Neutrophil (primary cell): Measurements from ENCODE around the gene ZNF66.
"Not testable (repeated sequence)": the region's sequence is repeated elsewhere in the genome, so short reads cannot be mapped to it uniquely, and the experiment has no call there.

ENCODE experiments used
- H3K27ac ChIP-seq: fragments of 200-600 bp; sonication (generic); 2 replicates; pipeline ENCODE4 v1.5.1; 2016; ENCODE audit warnings: mild to moderate bottlenecking, moderate library complexity
- H3K27me3 ChIP-seq: fragments of 200-600 bp; sonication (generic); 2 replicates; pipeline ENCODE4 v1.6.0; 2016; ENCODE audit warnings: mild to moderate bottlenecking
- H3K36me3 ChIP-seq: fragments of 200-600 bp; sonication (generic); 2 replicates; pipeline ENCODE4 v1.5.1; 2017
- H3K4me1 ChIP-seq, 2 experiments: fragments of 200-600 bp in 1 of 2; sonication (generic) in 1 of 2; 1 replicate in 1 of 2; 2 replicates in 1 of 2; pipeline versions ENCODE4 v1.5.1 to v1.6.1; 2013 to 2016; ENCODE audit warnings: low read depth in 1 of 2, low read length in 1 of 2, mild to moderate bottlenecking in 1 of 2, moderate library complexity in 1 of 2; ENCODE audit not compliant: control insufficient read depth in 1 of 2, insufficient read depth in 1 of 2
- H3K4me3 ChIP-seq, 2 experiments: fragments of 200-600 bp in 1 of 2; sonication (generic) in 1 of 2; 1 replicate in 1 of 2; 2 replicates in 1 of 2; pipeline ENCODE4 v1.5.1; 2013 to 2016; ENCODE audit warnings: low read depth in 1 of 2, low read length in 1 of 2, mild to moderate bottlenecking in 1 of 2, moderate library complexity in 1 of 2
- H3K9me3 ChIP-seq: fragments of 200-600 bp; sonication (generic); 2 replicates; pipeline ENCODE4 v1.5.1; 2016
- TF ChIP-seq, protein P1 (sequence below): fragments of 200-600 bp; sonication (generic); IDR thresholded peaks from 2 replicates; pipeline ENCODE4 v1.5.1; 2016; ENCODE audit warnings: antibody characterized with exemption

ZNF66 gene

DNA sequence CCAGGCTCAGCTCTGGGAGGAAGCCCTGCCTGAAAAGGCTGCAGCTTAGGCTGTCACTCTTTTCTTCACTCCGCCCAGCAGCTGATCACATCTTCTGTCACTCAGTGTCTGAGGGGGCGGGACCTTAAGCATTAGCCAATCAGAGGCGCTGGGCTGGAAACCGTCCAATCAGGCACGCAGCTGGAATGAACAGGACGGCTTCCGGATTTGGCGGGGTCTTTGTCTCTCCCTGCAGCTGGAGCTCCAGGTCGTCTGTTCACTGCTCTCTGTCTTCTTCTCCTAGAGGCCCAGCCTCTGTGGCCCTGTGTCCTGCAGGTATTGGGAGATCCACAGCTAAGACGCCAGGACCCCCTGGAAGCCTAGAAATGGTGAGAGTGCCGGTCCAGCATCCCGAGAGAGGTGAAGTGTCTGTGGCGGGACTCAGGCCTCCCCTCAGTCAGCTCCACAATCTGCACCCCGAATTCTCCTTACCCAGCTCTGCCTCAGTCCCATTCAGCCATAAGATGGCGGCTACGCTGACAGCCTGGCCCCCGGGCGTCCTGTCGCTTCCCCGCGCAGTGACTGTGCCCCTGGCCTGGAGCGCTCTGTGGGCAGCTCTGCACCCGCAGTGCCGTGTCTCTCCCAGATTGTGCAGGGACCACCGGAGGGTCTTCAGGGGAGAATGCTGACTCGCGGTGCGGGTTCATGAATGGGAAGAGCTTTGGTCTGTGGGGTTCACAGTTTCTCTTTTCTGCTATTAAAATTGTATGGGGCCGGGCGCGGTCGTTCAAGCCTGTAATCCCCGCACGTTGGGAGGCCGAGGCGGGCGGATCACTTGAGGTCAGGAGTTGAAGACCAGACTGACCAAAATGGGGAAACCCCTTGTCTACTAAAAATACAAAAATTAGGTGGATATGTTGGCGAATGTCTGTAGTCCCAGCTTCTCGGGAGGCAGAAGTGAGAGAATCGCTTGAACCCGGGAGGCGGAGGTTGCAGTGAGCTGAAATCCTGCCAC lies at the start of gene ZNF66:
TSS of gene ZNF66 (plus strand) at position 222 of the 994 bp plus-strand sequence. CDS start at position 366, 144 bp downstream.
- Histone ChIP-seq H3K36me3 (no peaks in the 10 kb centered on the region), H3K27me3 (no peaks in the 10 kb centered on the region), H3K9me3 (no peaks in the 10 kb centered on the region), H3K4me3 (peak within 1 kb of the TSS; percentile 62 to 90), H3K27ac (peak within 1 kb of the TSS; percentile 65), H3K4me1 (peaks cover 0 to 11% of the 10 kb centered on the region in 2 experiments)
- TF ChIP-seq, protein P1, sequence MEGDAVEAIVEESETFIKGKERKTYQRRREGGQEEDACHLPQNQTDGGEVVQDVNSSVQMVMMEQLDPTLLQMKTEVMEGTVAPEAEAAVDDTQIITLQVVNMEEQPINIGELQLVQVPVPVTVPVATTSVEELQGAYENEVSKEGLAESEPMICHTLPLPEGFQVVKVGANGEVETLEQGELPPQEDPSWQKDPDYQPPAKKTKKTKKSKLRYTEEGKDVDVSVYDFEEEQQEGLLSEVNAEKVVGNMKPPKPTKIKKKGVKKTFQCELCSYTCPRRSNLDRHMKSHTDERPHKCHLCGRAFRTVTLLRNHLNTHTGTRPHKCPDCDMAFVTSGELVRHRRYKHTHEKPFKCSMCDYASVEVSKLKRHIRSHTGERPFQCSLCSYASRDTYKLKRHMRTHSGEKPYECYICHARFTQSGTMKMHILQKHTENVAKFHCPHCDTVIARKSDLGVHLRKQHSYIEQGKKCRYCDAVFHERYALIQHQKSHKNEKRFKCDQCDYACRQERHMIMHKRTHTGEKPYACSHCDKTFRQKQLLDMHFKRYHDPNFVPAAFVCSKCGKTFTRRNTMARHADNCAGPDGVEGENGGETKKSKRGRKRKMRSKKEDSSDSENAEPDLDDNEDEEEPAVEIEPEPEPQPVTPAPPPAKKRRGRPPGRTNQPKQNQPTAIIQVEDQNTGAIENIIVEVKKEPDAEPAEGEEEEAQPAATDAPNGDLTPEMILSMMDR, result no peak

DNA sequence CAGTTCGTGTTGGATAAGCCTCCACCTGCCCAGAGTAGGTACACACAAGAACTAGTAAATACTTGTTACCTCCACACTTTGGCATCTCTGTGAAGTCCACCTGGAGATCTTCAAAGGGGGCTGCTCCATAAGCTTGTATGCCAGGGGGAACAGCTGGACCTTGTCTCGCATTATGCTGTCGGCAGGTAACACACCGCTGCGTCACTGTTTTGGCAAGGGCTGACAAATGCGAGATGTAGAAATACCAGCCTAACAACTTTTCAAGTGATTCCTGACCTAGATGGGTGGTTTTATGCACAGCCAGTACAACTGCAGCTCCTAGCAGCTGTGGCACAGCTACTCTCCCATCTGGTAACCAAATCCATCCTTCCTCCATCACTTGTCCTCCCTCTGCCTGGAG lies 25.9 kb upstream of the ZNF66 start:
- not testable (repeated sequence) for H3K27me3 ChIP-seq, H3K4me1 ChIP-seq, H3K9me3 ChIP-seq, H3K36me3 ChIP-seq, H3K4me3 ChIP-seq, H3K27ac ChIP-seq

DNA sequence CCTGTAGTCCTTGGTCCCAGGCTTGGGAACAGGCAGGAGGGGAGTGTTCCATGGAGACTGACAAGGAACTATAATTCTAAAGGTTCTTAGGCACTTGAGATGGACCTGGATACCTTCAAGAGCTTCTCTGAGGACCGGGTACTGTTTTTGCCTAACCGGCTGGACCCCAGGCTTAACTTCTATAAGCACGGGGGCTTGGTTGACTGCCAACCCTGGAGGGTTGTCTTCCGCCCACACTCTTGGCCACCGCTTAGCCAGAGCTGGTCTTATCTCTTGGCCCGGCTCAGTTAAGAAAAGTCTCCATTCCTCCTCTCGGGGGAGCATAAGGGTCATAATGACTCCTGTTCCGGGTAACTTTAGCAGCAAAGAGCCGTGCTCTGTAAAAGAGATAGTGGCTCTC lies 23.8 kb upstream of the ZNF66 start:
- not testable (repeated sequence) for H3K36me3 ChIP-seq, H3K4me3 ChIP-seq, H3K9me3 ChIP-seq, H3K27ac ChIP-seq, H3K27me3 ChIP-seq, H3K4me1 ChIP-seq

DNA sequence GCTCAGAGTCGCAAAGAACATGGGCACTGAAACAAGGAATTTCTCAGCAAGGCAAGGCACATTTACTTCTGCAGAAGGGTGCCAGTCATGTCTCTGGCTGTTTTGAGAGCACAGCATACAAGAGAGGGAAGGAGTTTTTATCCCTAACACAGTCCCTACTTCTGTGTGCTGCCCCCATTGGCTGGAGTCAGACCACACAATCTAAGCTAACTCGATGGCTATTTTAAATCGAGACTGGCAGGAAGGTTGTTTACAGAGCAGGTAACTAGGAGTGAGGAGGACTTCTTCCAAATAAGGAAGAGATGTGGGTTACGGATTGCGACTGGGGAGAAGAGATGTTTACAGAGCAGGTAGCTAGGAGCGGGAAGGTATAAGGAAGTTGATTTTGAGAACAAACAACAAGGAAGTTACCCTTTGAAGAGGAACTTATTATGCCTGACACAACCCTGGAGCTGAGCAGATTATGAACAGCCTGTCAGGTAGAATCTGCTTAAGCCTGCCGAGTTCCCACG lies 6.8 kb upstream of the ZNF66 start:
- H3K4me3 ChIP-seq, H3K36me3 ChIP-seq, H3K9me3 ChIP-seq: not testable (repeated sequence)

DNA sequence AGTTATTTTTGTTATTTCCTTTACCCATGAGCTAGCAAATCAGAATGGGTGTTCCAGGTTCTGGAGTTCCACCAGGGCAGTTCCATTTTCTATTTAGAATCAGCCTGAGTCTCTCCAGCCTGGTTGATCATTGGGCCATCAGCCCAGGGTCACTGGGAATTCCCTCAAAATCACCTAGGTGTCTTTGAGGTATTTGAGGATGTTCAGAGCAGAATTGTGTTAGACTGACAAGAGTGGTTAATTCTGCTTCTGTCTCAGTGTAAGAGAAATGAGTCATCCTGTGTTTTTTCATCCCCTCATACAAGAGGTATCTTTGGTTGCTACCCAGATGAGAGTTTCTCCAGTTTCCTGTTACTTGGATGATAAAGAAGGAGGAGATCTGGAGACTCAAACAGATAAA lies 11.7 kb downstream of the ZNF66 start:
- Histone ChIP-seq H3K4me3 (no peak overlapping the region), H3K27me3 (no peaks in the 10 kb centered on the region), H3K9me3 (peaks cover 49% of the 10 kb centered on the region), H3K4me1 (no peaks in the 10 kb centered on the region), H3K36me3 (peaks cover 11% of the 10 kb centered on the region), H3K27ac (no peak overlapping the region)
- TF ChIP-seq, protein P1, result no peak

More for the DNA sequence above, 6.8 kb upstream of the ZNF66 start:
- H3K27me3 ChIP-seq, result not testable (repeated sequence)
- Histone ChIP-seq H3K27ac (peak overlapping the region; percentile 76), H3K4me1 (peaks cover 0 to 10% of the 10 kb centered on the region in 2 experiments)

DNA sequence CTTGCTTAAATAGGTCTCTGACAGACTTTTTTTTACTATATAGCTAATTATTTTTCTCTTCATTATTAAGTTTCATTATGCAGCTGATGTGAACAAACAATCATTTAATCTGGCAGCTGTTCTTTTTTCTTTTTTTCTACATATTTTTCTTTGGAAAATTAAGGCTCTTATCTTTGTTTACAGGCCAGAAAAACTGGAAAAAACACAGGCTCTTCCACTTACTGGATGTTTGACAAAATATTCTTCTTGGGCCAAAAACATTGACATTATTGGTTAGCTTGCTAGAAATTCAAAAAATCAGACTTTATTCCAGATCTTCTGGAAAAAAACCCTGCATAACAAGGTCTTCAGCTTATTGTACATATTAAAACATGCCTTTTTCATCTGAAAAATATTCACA lies 15.7 kb downstream of the ZNF66 start:
- Histone ChIP-seq H3K27me3 (no peaks in the 10 kb centered on the region), H3K9me3 (peaks cover 42% of the 10 kb centered on the region)
- TF ChIP-seq, protein P1, result no peak

DNA sequence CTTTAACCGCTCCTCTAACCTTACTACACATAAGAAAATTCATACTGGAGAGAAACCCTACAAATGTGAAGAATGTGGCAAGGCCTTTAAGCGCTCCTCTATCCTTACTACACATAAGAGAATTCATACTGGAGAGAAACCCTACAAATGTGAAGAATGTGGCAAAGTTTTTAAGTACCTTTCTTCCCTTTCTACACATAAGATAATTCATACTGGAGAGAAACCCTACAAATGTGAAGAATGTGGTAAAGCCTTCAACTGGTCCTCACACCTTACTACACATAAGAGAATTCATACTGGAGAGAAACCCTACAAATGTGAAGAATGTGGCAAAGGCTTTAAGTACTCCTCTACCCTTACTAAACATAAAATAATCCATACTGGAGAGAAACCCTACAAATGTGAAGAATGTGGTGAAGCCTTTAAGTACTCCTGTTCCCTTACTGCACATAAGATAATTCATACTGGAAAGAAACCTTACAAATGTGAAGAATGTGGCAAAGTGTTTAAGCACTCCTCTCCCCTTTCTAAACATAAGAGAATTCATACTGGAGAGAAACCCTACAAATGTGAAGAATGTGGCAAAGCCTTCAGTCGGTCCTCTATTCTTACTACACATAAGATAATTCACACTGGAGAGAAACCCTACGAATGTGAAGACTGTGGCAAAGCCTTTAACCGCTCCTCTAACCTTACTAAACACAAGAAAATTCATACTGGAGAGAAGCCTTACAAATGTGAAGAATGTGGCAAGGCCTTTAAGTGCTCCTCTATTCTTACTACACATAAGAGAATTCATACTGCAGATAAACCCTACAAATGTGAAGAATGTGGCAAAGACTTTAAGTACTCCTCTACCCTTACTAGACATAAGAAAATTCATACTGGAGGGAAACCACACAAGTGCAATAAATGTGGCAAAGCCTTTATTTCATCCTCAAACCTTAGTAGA lies 30.5 kb downstream of the ZNF66 start:
- not testable (repeated sequence) for H3K36me3 ChIP-seq, H3K27ac ChIP-seq, H3K4me1 ChIP-seq, H3K27me3 ChIP-seq, H3K4me3 ChIP-seq
- peaks cover 45% of the 10 kb centered on the region for H3K9me3 ChIP-seq

More for the DNA sequence above, 15.7 kb downstream of the ZNF66 start:
- Histone ChIP-seq H3K4me1 (no peaks in the 10 kb centered on the region), H3K27ac (no peak overlapping the region), H3K36me3 (peaks cover 6% of the 10 kb centered on the region), H3K4me3 (no peak overlapping the region)
